ENCODE results near the gene CLINT1.
A peak's percentile ranks its signal among the peaks of the same experiment; 100 is the strongest.
"Not testable (repeated sequence)": the region's sequence is repeated elsewhere in the genome, so short reads cannot be mapped to it uniquely, and the experiment has no call there.

CLINT1 gene

DNA sequence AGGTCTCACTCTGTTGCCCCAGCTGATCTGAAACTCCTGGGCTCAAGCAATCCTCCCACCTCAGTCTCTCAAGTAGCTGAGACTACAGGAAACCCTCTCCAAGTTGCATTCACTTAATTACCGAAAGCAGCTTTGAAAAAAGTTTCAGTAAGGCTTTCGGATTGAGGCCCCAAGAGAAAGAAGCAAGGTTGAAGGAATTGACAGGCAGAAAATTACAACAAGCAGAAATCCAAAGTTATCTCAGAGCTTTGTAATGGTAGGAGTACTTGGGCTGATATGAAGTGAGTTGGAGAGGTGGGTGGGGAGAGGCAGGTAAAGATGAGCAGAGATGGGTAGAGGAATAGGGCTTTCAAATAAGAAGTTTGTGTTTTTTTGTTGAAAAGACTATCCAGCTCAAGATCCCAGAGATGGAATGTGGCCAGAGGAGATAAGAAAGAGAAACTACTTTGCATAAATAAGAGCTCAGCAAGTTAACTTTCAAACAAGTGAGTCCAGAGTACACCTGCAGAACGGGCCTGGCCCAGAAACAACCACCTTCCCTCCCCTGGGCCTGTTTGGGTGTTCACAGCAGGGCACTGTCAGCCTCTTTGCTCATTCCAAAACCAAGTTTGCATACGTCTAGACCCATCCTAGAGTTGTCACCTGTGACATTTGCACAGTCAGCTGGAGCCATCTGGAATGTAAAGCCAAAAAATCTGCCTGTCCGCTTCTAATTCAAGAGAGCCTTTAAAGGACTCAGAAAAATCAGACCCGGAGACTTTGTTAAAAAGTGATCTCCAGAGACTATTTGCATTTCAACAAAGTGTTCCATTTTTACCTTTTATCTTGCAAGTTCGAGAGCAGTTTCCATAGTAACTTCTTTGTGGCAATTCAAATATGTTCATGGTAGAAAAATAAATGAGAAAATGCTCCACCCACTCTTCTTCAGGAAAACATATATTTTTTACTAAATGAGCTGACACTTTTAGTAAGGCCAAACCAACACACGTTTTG, 2.2 kb upstream of the CLINT1 start:
- DNase-seq, result peak; percentile 86

GRCh38 chr5:157859227-157859575, 256 bp upstream of the CLINT1 start:
- DNase-seq, result no peak

DNA sequence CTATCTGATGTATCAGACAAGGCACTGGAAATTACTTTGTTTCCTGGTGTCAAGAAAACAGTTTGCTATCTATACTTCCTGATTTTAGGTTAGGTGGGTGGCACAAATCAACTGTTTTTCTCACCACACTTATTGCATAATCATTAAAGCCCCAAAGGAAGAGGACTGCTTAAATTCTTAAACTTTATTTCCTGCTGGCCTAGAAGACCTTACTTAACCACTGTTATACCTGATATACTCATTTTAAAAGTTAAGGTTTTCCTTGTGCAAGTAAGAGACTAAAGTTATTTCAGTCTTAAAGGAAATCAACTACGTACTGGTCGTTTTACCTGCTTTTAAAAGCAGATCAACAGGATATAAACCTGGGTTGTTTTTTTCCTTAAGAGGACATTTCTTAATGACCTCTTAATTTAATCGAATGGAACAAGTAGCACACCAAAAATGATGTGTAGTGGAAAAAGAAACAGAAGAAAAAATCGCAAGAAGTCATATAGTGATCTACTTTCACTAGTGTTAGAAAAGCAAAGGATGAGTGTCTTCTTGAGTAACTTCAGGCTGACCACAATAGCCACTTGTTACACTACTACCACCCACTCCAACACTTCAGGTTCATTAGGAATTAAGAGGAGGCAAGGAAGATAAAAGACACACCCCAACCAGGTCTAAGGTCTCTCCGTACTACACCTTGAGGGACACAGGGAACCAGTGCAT, 974 bp downstream of the CLINT1 start:
- DNase-seq, result peak; percentile 74

- DNase-seq, result peak; percentile 21
These were observed 3.4 kb downstream of the CLINT1 start for GRCh38 chr5:157855404-157855994.

GRCh38 chr5:157853365-157853764, 5.6 kb downstream of the CLINT1 start:
- not testable (repeated sequence) for DNase-seq

DNA sequence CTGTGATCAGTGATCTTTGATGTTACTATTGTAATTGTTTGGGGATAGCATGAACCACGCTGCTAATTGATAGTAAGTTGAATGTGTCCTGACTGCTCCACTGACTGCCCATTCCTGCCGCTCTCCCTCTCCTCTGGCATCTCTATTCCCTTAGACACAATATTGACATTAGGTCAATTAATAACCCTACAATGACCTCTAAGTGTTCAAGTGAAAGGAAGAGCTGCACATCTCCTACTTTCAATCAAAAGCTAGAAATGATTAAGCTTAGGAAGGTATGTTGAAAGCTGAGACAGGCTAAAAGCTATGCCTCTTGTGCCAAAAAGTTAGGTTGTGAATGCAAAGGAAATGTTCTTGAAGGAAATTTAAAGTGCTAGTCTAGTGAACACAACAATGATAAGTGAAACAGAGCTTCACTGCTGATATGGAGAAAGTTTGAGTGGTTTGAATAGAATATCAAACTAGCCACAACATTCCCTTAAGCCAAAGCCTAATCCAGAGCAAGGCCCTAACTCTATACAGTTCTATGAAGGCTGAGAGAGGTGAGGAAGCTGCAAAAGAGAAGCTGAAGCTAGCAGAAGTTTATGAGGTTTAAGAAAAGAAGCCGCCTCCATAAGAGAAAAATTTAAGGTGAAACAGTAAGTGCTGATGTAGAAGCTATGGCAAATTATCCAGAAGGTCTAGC, 12.9 kb downstream of the CLINT1 start:
- no peak for DNase-seq

DNA sequence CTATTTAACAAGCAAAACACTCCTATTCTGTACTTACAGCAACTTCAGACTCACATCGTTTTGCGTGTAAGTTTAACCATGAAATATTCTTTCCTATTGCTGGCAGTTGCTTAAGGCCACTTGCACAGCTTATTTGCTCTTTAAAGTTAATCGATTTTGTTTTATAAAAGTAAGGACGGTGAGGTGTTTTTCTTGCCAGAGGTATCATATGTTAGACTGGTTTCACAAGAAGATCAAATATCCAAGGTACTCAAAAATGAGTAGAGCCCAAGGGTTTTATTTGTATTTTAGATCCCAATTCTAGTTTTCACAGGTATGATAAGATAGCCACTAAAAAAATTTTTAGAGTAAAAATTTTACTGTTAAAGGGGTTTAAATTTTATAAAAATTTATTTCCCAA, 16.2 kb downstream of the CLINT1 start:
- DNase-seq, result no peak

- no peak for DNase-seq
These were observed 16.8 kb downstream of the CLINT1 start for GRCh38 chr5:157842185-157842584.

- no peak for DNase-seq
These were observed 19.7 kb downstream of the CLINT1 start for GRCh38 chr5:157839157-157839795.

GRCh38 chr5:157836121-157836753, 22.7 kb downstream of the CLINT1 start:
- DNase-seq, result no peak

DNA sequence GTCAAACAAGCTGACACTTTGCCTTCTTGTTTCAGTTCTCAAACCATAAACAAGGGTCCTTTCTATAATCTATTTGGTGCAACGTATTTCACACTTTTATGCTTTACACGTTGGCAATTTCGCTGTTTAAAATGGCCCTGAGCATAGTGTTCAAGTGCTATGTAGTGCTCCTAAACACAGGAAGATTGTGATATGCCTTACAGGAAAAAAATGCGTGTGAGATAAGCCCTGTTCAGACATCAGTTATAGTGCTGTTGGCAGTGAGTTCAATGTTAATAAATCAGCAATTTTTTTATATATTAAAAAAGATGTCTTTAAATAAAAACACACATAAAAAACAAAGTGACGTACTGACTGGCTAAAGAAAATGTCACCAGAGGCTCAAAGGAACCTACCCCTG, 23.9 kb downstream of the CLINT1 start:
- DNase-seq, result no peak

DNA sequence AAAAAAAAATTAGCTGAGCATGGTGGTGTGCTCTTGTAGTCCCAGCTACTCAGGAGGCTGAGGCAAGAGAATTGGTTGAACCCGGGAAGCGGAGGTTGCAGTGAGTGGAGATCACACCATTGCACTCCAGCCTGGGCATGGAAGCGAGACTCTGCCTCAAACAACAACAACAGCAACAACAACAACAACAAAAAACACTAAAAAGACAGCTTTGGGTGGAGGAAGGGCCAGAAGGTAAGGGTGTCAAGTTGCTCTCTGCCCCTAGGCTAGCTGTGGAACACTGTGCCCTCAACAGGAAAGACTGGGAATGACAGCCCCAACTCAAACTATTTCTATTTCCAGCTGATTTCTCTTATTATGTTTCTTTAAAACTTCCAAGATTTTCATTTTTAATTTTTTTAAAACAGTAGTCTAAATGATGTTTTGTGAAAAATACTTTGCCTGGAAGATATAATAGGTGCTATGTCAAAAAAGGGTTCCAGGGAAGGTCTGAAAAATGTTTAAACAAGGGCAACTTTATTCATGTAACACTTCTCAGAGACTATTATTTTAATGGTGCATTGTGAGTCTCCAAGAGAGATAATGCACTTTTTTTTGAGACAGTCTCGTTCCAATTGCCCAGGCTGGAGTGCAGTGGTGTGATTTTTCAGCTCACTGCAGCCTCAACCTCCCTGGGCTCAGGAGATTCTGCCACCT, 29.9 kb downstream of the CLINT1 start:
- DNase-seq, result peak; percentile 8

- no peak for DNase-seq
These were observed 30.6 kb downstream of the CLINT1 start for GRCh38 chr5:157828105-157828943.

DNA sequence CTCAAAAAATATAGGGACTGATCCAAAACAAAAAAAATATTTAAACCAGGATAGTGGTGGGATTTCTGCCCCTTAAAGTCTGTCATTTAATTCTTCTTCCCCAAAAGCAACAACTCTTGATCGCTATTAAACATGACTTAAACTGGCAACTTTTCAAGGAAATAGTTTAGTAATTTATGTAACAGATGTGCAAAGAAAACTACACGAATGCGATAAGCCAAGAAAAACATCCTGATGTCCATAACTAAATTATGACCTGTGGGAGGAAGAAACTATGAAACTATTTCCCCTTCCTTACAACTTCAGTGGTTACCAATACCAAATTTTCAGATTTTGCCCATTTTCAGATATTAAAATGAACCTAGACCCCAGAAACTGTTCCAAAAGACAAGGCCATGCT, 31.5 kb downstream of the CLINT1 start:
- DNase-seq, result no peak

GRCh38 chr5:157823655-157824054, 35.3 kb downstream of the CLINT1 start:
- DNase-seq, result no peak

GRCh38 chr5:157821822-157822622, 36.9 kb downstream of the CLINT1 start:
- DNase-seq, result peak; percentile 30

- DNase-seq, result no peak
These were observed 37.5 kb downstream of the CLINT1 start for GRCh38 chr5:157821405-157821804.

- DNase-seq, result peak; percentile 51
These were observed 38.2 kb downstream of the CLINT1 start for GRCh38 chr5:157820593-157821252.

Measured in activated CD4-positive, alpha-beta T cell treated with anti-CD3 and anti-CD28 coated beads, Interleukin-10, Interleukin-2, amounts not matched to agents 100 ng/mL and 50 ng/mL, durations not matched to agents 16 hours and 8 hours (primary cell).